Hindlimb muscle (tissue), 1 donor: ENCODE results near the gene PHLPP2. TPM values are rescaled to one million over a fixed set of nuclear protein-coding genes. Genes with fewer than 3 reads are reported as not detected.
"Not testable (repeated sequence)": the region's sequence is repeated elsewhere in the genome, so short reads cannot be mapped to it uniquely, and the experiment has no call there.

Experiments
- DNase-seq: peaks from one replicate; pipeline ENCODE4 v3.0.0-alpha.2; 2013
- polyA plus RNA-seq: library from polyadenylated mRNA; unstranded; fragments of 120-200 nt; gene quantifications from one replicate; pipeline ENCODE4 v1.2.1, GENCODE V29; 2013; ENCODE audit not compliant: insufficient read length

PHLPP2 gene
- polyA plus RNA-seq, 1 donor = 6.3 TPM

GRCh38 chr16:71712501-71712900 lies 12.0 kb downstream of the PHLPP2 start:
- no peak for DNase-seq

GRCh38 chr16:71711789-71712188 lies 12.7 kb downstream of the PHLPP2 start:
- DNase-seq = no peak

- DNase-seq = no peak
Observed at GRCh38 chr16:71709229-71709781, 15.2 kb downstream of the PHLPP2 start.

- no peak for DNase-seq
Observed at GRCh38 chr16:71708696-71709095, 15.8 kb downstream of the PHLPP2 start.

- no peak for DNase-seq
Observed at GRCh38 chr16:71707199-71707598, 17.3 kb downstream of the PHLPP2 start.

GRCh38 chr16:71706046-71706445 lies 18.5 kb downstream of the PHLPP2 start:
- DNase-seq = no peak

GRCh38 chr16:71703333-71703732 lies 21.2 kb downstream of the PHLPP2 start:
- DNase-seq = no peak

- no peak for DNase-seq
Observed at GRCh38 chr16:71700831-71701230, 23.7 kb downstream of the PHLPP2 start.

GRCh38 chr16:71698491-71698890 lies 26.0 kb downstream of the PHLPP2 start:
- no peak for DNase-seq

- no peak for DNase-seq
Observed at GRCh38 chr16:71693164-71693563, 31.3 kb downstream of the PHLPP2 start.

GRCh38 chr16:71689901-71690300 lies 34.6 kb downstream of the PHLPP2 start:
- no peak for DNase-seq

- no peak for DNase-seq
Observed at GRCh38 chr16:71687861-71688260, 36.6 kb downstream of the PHLPP2 start.

- DNase-seq = not testable (repeated sequence)
Observed at GRCh38 chr16:71684280-71684679, 40.2 kb downstream of the PHLPP2 start.

- DNase-seq = no peak
Observed at GRCh38 chr16:71681360-71681759, 43.1 kb downstream of the PHLPP2 start.

GRCh38 chr16:71676236-71676635 lies 48.3 kb downstream of the PHLPP2 start:
- no peak for DNase-seq

- no peak for DNase-seq
Observed at GRCh38 chr16:71675380-71675779, 49.1 kb downstream of the PHLPP2 start.

GRCh38 chr16:71674229-71674628 lies 50.3 kb downstream of the PHLPP2 start:
- no peak for DNase-seq

GRCh38 chr16:71673582-71673973 lies 50.9 kb downstream of the PHLPP2 start:
- no peak for DNase-seq

GRCh38 chr16:71672803-71673581 lies 51.5 kb downstream of the PHLPP2 start:
- no peak for DNase-seq

GRCh38 chr16:71672125-71672524 lies 52.4 kb downstream of the PHLPP2 start:
- no peak for DNase-seq

GRCh38 chr16:71671165-71671564 lies 53.3 kb downstream of the PHLPP2 start:
- DNase-seq = no peak

- DNase-seq = no peak
Observed at GRCh38 chr16:71670537-71670936, 54.0 kb downstream of the PHLPP2 start.

- no peak for DNase-seq
Observed at GRCh38 chr16:71669926-71670536, 54.5 kb downstream of the PHLPP2 start.
